BE2C (cell line): ENCODE data around the gene NAA35.

Source experiments
- DNase-seq: peaks from one replicate; pipeline ENCODE4 v3.0.0-alpha.2; 2020
- H3K27me3 ChIP-seq: fragments of 250-450 bp; sonication (Bioruptor Pico); 2 replicates; pipeline ENCODE4 v1.5.1; 2020; ENCODE audit warnings: mild to moderate bottlenecking
- H3K36me3 ChIP-seq: fragments of 250-450 bp; sonication (Bioruptor Pico); 2 replicates; pipeline ENCODE4 v1.5.1; 2020; ENCODE audit warnings: mild to moderate bottlenecking
- H3K4me1 ChIP-seq: fragments of 250-450 bp; sonication (Bioruptor Pico); 2 replicates; pipeline ENCODE4 v1.5.1; 2020
- H3K4me3 ChIP-seq: 2 replicates; pipeline ENCODE4 v1.5.1; 2011; ENCODE audit warnings: low read depth, low read length
- H3K9me3 ChIP-seq: fragments of 250-450 bp; sonication (Bioruptor Pico); 2 replicates; pipeline ENCODE4 v1.5.1; 2020
- CTCF ChIP-seq: IDR thresholded peaks from 2 replicates; pipeline ENCODE4 v1.5.1; 2012; ENCODE audit warnings: mild to moderate bottlenecking, low read depth, low read length

Gene NAA35

GRCh38 chr9:85941966-85942912, 1.3 kb downstream of the NAA35 start:
- peak overlapping the region; percentile 93 for H3K4me3 ChIP-seq
- H3K36me3 ChIP-seq, result peaks cover 13% of the 10 kb centered on the region
- H3K4me1 ChIP-seq, result peaks cover 6% of the 10 kb centered on the region
- DNase-seq, result no peak
- no peaks in the 10 kb centered on the region for H3K27me3 ChIP-seq
- no peaks in the 10 kb centered on the region for H3K9me3 ChIP-seq
- no peak for TF ChIP-seq CTCF

- DNase-seq, result no peak
- Histone ChIP-seq H3K27me3 (no peaks in the 10 kb centered on the region), H3K4me3 (peak overlapping the region; percentile 93; the same call in 1 of the 2 replicates), H3K36me3 (peaks cover 13% of the 10 kb centered on the region), H3K9me3 (no peaks in the 10 kb centered on the region), H3K4me1 (peaks cover 6% of the 10 kb centered on the region)
- no peak for TF ChIP-seq CTCF
Observed at GRCh38 chr9:85942913-85943709, 2.2 kb downstream of the NAA35 start.

GRCh38 chr9:85943757-85944430, 2.9 kb downstream of the NAA35 start:
- Histone ChIP-seq H3K9me3 (no peaks in the 10 kb centered on the region), H3K27me3 (no peaks in the 10 kb centered on the region), H3K4me1 (peaks cover 6% of the 10 kb centered on the region), H3K36me3 (peaks cover 13% of the 10 kb centered on the region), H3K4me3 (no peak overlapping the region)
- TF ChIP-seq CTCF, result no peak
- no peak for DNase-seq

GRCh38 chr9:85944672-85945071, 3.7 kb downstream of the NAA35 start:
- no peaks in the 10 kb centered on the region for H3K27me3 ChIP-seq
- peaks cover 17% of the 10 kb centered on the region for H3K36me3 ChIP-seq
- H3K9me3 ChIP-seq, result no peaks in the 10 kb centered on the region
- TF ChIP-seq CTCF, result no peak
- H3K4me3 ChIP-seq, result no peak overlapping the region
- DNase-seq, result no peak
- H3K4me1 ChIP-seq, result peaks cover 6% of the 10 kb centered on the region

- Histone ChIP-seq H3K4me1 (no peaks in the 10 kb centered on the region), H3K36me3 (peaks cover 16% of the 10 kb centered on the region), H3K27me3 (no peaks in the 10 kb centered on the region), H3K9me3 (no peaks in the 10 kb centered on the region), H3K4me3 (no peak overlapping the region)
- no peak for DNase-seq
- no peak for TF ChIP-seq CTCF
Observed at GRCh38 chr9:85949586-85950335, 8.8 kb downstream of the NAA35 start.
